Measurements from ENCODE around the gene IFT25.

Gene IFT25

DNA sequence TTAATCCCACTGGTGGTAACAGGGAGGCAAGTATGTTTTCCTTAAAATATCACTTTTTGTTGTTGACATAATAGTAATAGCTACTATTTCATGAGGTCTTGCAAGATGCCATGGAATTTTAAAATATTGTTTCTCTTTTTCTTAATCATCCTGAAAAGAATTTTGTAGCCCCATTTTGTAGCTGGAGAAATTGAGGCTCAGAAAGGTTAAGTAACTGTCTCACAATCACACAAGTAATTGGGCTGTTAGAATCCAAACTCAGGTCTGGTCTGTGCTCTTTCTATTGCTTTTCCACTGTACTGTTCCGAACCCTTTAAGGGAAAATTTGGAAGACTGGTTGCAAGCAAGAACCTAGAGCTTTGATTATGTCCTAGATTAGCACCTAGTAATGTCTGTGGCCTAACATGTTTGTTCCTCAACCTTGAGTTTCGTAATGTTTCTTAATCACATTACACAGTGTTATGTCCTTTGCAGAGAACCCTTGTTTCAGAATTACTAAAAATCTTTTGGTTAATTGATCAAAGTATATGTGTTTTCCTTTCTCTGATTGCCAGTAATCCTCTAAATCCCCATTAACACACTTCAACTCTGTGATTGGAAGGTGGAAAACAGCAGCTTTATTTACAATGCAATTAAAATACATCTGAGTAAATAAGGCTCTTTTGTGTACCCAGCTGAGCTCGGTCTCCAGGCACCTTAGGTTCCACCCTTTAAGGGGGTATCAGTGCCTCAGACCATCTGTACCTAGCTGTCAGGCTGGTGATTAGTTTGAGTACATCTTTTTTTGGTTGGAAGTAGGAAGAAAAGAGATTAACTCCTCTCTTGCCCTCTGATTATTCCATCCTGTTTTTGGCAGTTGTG lies 11.0 kb upstream of the IFT25 start:
- peak; percentile 84 for DNase-seq

GRCh38 chr1:53954128-53954527 lies 8.6 kb upstream of the IFT25 start:
- no peak for DNase-seq

- no peak for DNase-seq
Measured at GRCh38 chr1:53951697-53952096, 6.2 kb upstream of the IFT25 start.

- DNase-seq = peak; percentile 68
Measured at GRCh38 chr1:53949023-53949990, 3.8 kb upstream of the IFT25 start.

DNA sequence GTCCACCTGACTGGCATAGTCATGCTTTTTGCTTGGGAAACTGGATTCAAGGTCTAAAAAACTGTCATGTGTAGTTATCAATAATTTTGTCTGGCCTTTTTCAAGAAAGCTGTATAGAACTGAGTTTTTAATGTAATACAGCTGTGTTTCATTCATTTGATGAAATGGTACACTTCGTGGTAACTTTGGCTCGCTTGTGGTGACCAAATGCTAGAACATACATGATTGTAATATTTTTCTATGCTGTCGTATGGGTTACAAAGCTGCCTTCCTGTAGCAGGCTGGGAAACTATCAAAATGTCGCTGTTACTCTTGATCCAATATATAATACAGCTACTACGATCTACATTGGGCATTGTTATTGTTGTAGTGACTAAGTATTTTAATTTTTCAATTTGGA lies 2.8 kb upstream of the IFT25 start:
- no peak for DNase-seq

DNA sequence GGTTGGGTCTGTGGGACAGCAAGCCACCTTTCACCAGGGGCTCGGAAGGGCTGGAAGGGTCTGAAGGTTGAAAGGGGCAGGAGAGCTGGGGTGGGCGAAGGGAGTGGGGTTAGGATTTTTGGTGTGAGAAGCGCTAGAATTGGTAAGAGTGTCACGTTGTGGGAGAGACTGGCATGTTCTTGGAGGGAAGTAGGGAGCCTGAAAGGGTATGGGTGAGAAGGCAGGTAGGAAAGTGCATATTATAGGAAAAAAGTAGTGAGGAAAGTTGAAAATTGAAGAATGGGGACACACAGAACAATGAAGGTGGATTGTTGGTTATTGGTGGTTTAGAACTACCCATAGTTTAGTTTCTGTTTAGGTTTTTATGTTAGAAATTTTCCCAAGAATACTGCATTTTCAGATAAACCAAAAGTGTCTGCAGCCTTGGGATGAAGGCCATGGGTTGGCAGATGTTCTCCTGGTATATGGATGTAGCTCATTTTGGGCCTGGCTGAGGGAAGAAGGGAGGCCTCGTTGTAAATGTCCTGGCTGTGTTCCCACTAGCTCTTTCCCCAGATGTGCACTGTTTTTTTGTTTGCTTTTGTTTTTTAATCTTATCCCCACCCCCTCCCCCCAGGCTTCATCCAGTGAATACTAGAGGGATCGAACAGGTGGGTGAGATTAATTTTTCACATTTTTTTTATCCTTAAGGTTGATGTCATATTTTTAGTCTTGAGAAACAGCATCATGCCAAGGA lies 1.8 kb upstream of the IFT25 start:
- no peak for DNase-seq

GRCh38 chr1:53946252-53947171 lies 1.0 kb upstream of the IFT25 start, which contains the start of gene LRRC42:
LRRC42 (plus strand) TSS chr1:53946350; CDS start chr1:53952000, 5,650 bp downstream.
- DNase-seq = peak; percentile 94

GRCh38 chr1:53945183-53945432 lies 391 bp downstream of the IFT25 start:
- DNase-seq = no peak

DNA sequence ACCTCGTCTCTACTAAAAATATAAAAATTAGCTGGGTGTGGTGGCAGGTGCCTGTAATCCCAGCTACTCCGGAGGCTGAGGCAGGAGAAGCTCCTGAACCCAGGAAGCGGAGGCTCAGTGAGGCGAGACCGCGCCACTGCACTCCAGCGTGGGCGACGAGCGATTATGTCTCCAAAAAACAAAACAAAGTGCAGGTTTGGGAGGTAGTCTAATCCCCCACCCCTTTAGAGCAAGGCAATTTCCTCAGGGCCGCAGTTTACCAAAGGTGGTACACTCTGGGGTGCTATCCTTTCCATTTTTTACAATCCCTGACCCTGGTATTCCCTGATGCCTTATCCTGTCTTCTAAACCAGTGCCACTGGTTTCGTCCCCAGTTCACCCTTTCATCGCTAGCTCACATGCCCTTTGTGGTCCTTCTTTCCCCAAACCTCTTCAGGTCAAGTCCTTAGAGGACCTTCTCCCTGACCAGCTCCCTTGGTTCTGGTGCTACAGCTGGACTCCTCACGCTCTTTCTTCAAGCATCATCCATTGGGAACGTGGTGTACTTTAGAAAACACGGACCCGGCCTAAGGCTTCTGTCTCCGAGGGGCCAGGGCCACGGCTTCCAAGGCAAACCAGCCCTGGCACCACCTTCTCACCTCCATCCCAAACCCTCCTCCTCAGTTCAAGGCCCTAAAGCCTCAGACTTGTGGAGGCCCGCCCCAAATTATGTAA lies 873 bp downstream of the IFT25 start:
- no peak for DNase-seq

DNA sequence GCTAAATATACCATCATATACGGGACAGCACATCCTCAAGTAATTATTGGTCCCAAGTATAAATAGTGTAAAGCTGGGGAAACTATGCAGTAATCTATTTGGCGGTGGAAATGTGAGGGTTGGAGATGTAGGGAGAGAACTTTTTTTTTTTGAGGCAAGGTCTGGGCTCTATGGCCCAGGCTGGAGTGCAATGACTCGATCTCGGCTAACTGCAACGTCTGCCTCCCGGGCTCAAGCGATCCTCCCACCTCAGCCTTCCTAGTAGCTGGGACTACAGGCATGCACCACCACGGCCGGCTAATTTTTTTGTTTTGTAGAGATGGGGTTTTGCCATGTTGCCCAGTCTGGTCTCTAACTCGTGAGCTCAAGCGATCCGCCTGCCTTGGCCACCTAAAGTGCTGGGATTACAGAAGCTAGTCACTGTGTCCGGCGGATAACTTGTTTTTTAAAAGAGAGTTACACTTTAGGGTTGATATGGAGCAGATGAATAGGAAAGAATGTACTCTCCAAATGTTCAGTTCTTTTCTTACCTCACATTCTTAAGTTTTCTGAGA lies 1.9 kb downstream of the IFT25 start:
- no peak for DNase-seq

DNA sequence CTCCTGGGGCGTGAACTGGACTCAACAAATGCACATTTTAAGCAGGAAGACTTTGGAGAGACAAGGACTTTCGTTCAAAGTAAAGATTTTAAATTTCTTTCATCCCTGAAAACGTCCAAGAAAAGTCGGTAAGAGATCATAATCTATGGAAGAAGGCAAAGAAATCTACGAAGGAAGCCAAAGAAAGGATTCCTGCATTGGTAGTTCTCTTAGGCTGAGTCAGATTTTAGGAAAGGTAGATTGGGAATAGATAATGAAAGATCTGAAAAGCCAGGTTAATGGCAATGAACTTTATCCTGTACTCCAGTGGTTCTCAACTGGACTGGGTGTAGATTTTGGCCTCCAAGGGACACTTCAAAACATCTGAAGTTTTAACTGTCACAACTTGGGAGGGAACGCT lies 2.4 kb downstream of the IFT25 start:
- DNase-seq = no peak

- no peak for DNase-seq
Measured at GRCh38 chr1:53942127-53942957, 3.2 kb downstream of the IFT25 start.

GRCh38 chr1:53938136-53938830 lies 7.2 kb downstream of the IFT25 start:
- no peak for DNase-seq

DNA sequence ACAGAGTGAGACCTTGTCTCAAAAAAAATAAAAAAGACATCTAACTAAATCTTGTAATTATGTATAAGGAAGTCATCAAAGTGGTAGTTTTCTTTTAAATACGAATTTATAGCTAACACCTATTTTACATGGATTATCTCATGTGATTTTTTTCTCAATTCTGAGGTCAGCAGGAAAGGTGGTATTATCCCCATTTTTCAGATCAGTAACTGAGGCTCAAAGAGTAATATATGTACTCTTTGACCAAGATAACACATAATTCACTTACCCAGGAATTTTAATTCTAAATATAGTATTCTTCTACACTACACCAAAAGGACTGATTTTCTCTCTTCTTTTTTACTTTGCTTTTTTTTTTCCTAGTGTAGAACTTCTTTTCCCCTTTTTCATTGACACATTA lies 9.1 kb downstream of the IFT25 start:
- no peak for DNase-seq

DNA sequence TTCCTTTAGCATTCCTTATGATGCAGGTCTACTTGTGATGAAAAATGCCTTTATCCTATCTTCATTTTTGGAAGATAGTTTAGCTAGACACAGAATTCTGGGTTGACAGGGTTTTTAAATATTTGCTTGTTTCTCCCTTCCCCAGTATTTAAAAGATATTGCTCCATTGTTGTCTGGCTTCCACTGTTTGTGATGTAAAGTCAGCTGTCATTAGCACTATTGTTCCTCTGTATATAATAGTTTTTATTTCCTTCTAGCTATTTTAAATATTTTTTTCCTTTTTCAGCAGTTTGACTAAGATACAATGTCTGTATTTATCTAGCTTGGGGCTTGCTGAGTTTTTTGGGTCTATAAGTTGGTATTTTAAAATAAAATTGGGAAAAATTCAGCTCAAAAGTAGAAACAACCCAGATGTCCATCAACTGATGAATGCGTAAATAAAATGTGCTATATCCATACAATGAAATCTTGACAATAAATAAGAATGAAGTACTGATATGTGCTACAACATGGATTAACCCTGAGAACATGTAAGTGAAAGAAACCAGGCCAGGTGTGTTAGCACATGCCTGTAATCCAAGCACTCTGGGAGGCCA lies 11.2 kb downstream of the IFT25 start:
- no peak for DNase-seq

GRCh38 chr1:53931523-53931922 lies 14.0 kb downstream of the IFT25 start:
- DNase-seq = no peak

GRCh38 chr1:53930932-53931331 lies 14.6 kb downstream of the IFT25 start:
- DNase-seq = no peak

- no peak for DNase-seq
Measured at GRCh38 chr1:53929246-53929960, 16.1 kb downstream of the IFT25 start.

All from NCI-H345 (cell line).